HL-60 (cell line): ENCODE measurements around the gene ZNF417.
"Not testable (repeated sequence)": the region's sequence is repeated elsewhere in the genome, so short reads cannot be mapped to it uniquely, and the experiment has no call there.

Source experiments
- DNase-seq, 2 experiments: peaks; one replicate each; pipeline ENCODE4 v3.0.0-alpha.2; 2010 to 2020; ENCODE audit warnings: low read depth in 1 of 2, low spot score in 1 of 2
- H3K27ac ChIP-seq: fragments of 250-450 bp; sonication (Bioruptor Pico); replicated peaks from 2 replicates; pipeline ENCODE4 v1.5.1; 2020; ENCODE audit warnings: mild to moderate bottlenecking, moderate library complexity
- H3K27me3 ChIP-seq: fragments of 250-450 bp; sonication (Bioruptor Pico); 2 replicates; pipeline ENCODE4 v1.5.1; 2021; ENCODE audit warnings: mild to moderate bottlenecking, moderate library complexity; ENCODE audit not compliant: insufficient read depth, poor library complexity, severe bottlenecking
- H3K4me3 ChIP-seq: replicated peaks from 2 replicates; pipeline ENCODE4 v1.5.1; 2011; ENCODE audit warnings: mild to moderate bottlenecking, control low read depth, low read length; ENCODE audit not compliant: insufficient read depth
- CTCF ChIP-seq: IDR thresholded peaks from one replicate; pipeline ENCODE4 v1.5.1; 2011; ENCODE audit warnings: low read length, control low read depth, inconsistent platforms; ENCODE audit not compliant: insufficient read depth
- GABPA ChIP-seq: IDR thresholded peaks from 2 replicates; pipeline ENCODE4 v1.6.1; 2012; ENCODE audit warnings: low read depth
- POLR2AphosphoS5 ChIP-seq: IDR thresholded peaks from 2 replicates; pipeline ENCODE4 v1.6.1; 2012; ENCODE audit warnings: low read depth
- REST ChIP-seq: IDR thresholded peaks from 2 replicates; pipeline ENCODE4 v1.6.1; 2012; ENCODE audit warnings: low read depth; ENCODE audit not compliant: insufficient replicate concordance
- SPI1 ChIP-seq: IDR thresholded peaks from 2 replicates; pipeline ENCODE4 v1.6.1; 2012; ENCODE audit warnings: low read depth, mild to moderate bottlenecking, borderline replicate concordance

The ZNF417 gene

GRCh38 chr19:57870225-57870624 is 46.2 kb downstream of the ZNF417 start:
- H3K27ac ChIP-seq, result no peak overlapping the region
- no peak for DNase-seq
- no peak for TF ChIP-seq CTCF
- TF ChIP-seq POLR2AphosphoS5, result no peak
- TF ChIP-seq REST, result no peak
- TF ChIP-seq GABPA, result no peak
- no peak for TF ChIP-seq SPI1
- H3K4me3 ChIP-seq, result no peak overlapping the region
- H3K27me3 ChIP-seq, result no peaks in the 10 kb centered on the region

DNA sequence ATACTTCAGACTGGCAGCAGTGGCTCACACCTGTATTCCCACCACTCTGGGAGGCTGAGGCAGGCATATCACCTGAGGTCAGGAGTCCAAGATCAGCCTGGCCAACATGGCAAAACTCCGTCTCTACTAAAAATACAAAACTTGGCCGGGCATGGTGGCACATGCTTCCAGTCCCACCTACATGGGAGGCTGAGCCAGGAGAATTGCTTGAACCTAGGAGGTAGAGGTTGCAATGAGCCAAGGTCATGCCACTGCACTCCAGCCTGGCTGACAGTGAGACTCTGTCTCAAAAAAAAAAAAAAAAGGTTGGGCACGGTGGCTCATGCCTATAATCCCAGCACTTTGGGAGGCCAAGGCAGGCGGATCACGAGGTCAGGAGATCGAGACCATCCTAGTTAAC is 46.7 kb downstream of the ZNF417 start:
- H3K4me3 ChIP-seq, DNase-seq, H3K27ac ChIP-seq, H3K27me3 ChIP-seq: not testable (repeated sequence)

DNA sequence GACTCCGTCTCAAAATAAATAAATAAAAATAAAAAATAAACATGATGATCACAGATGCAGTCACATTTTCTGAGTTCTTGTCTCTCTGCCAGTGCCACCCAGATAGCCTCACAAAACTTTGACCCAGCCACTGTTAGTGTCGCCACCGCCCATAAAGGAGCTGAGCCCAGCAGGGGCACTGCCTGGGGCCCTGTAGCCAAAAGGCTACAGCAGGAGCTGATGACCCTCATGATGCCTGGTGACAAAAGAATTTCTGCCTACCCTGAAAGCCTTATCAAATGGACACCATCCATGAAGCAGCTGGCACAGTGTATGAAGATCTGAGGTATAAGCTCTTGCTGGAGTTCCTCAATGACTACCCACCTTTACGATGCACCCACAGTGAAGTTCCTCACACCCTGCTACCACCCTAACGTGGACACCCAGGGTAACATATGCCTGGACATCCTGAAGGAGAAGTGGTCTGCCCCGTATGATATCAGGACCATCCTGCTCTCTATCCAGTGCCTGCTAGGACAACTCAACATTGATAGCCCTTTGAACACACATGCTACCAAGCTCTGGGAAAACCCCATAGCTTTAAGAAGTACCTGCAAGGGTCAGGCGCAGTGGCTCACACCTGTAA is 48.4 kb downstream of the ZNF417 start:
- H3K27me3 ChIP-seq, result no peaks in the 10 kb centered on the region
- no peak overlapping the region for H3K27ac ChIP-seq
- no peak for TF ChIP-seq SPI1
- TF ChIP-seq POLR2AphosphoS5, result peak; percentile 52; the same call in 1 of the 2 replicates
- no peak overlapping the region for H3K4me3 ChIP-seq
- DNase-seq, result no peak
